HG03520 (cell line): Measurements from ENCODE around the gene OTULIN.
A peak's percentile ranks its signal among the peaks of the same experiment; 100 is the strongest.

Experiments used
- ATAC-seq: cut with Tn5 transposase; IDR thresholded peaks from one replicate; pipeline ENCODE4 v1.9.1; 2021; ENCODE audit warnings: mild to moderate bottlenecking, moderate library complexity; ENCODE audit not compliant: unreplicated experiment

OTULIN gene

GRCh38 chr5:14718778-14719177 is 54.3 kb downstream of the OTULIN start:
- no peak for ATAC-seq

DNA sequence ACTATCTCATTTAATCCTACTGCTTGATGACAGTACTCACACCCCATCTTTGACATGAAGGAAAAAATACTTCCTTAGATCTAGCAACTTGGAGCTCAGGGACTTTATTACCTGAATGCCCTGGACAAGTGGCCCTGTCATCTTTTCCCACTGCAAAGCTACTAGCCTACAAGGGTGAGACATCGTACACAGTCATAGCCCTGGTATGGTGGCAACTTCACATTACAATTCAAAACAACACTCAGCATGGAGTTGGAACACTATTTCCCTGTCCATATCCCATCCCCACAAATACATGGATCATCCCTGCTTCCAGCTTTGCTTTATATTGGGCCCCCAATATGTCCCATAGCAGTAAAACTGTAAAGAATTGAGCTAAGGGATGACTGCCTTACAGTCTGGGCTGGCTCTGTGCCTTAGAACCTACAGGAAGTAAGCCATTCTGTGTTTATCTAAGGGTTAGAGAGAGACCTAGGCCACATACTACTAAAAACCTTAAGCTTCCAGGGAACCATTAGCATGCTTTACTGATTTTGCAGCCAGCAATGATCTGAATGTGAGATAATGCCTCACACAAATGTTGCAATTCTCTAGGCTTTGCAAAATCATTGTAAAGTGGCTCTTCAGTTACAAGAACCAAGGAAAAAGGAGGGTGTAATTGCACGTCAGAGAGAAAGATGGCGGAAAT is 55.9 kb downstream of the OTULIN start:
- no peak for ATAC-seq

GRCh38 chr5:14721990-14722656 is 57.6 kb downstream of the OTULIN start:
- ATAC-seq, result no peak

DNA sequence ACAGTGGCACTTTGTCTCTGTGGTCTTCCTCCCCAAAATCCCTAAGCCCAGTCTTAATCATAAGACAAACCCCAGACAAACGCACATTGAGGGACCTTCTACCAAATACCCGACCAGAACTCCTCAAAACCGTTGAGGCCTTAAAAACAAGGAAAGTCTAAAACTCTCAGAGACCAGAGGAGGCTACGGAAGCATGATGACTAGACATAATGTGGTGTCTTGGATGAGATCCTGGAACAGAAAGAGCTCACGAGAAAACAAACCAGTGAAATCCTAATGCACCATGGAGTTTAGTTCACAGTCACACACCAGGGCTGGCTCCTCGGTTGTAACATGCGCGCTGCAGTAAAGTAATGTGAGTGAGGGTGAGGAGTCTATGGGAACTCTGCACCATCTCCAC is 58.4 kb downstream of the OTULIN start:
- no peak for ATAC-seq

DNA sequence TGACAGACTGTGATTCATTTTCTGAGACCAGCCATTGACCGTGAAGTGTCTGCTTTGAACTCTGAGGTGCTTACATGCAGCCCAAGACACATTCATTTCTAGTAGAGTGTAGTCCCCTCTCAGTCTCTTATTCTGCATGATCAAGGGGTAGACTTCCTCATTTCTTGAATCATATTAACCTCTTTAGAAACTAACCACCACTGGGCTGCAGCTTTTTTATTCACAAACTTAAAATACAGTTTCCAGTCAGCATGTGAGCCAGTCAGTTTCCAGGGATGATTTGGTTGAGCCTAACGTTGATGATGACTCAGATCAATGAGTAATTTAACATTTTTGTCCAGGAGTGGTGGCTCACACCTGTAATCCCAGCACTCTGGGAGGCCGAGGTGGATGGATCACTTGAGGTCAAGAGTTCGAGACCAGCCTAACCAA is 59.2 kb downstream of the OTULIN start:
- ATAC-seq, result peak; percentile 45

DNA sequence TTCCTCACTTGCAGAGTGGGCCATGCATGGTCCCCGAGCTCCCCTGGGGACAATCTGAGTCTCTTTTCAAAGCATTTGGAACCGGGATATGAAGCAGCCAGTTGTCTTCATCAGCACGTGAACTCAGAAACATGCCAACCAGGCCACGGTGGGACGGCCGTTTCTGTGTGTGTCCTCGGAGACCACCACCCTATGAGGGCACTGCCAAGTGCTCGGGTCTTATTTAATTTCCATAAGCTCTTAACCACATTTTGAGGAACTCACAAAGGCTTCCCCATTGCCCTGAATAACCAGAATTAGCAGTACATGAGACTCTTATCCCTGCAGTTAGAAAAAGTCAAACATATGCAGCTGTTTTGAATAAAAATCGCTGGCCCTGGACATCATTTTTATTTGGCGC is 60.1 kb downstream of the OTULIN start:
- ATAC-seq, result no peak

DNA sequence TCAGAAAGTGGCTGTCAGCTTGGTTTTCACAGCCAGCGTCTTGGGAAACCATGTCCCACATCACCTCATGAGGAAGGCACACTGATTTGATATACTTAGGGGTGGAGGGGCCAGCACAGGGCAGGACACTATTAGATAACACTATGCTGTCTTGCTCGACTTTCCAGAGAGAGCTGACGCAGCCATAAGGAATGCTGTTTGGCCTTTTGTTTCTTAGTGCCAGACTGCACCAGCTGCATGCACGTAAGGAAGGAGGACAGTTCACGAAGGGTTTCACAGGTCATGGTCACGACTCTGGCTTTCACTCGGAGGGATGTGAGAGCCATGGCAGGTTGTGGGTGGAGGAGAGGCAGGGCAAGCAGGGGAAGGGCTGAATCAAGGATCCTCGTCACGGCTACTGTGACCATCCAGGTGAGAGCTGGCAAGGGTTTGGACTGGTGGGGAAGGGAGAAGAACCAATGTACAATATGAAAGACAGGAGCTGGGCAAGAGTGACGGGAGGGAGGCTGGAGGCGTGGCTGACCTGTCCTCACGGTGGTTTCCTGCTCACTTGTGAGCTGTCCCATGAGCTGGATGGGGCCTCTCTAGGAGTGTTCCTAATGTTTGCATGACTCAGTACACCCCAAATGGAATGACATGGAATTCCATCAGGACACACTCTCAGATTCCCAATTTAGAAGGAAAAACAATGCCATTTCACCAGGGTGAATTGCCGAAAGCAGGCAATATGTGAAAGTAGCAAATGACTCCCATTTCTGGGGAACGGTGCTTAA is 61.7 kb downstream of the OTULIN start:
- ATAC-seq, result no peak

DNA sequence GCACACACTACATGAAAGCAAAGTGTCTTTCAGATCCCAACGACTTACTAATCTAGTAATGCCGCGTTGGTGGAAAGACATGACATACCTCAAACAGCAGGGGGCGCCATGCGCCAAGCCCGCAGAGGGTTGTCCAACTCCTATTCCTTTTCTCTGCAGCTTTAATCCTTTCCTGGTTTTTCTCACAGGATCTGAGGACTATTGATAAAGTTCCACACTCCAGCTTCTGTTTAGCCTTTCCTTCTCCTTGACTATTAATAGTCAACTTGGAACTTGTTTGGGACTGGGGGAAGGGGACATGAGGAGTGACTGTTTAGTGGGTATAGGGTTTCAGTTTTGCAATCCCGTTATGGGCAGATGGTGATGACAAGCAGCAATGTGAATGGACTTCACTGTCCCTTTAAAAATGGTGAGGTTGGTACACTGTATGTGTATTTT is 62.9 kb downstream of the OTULIN start:
- peak; percentile 64 for ATAC-seq

- ATAC-seq, result no peak
Observed at GRCh38 chr5:14727928-14728458, 63.5 kb downstream of the OTULIN start.

DNA sequence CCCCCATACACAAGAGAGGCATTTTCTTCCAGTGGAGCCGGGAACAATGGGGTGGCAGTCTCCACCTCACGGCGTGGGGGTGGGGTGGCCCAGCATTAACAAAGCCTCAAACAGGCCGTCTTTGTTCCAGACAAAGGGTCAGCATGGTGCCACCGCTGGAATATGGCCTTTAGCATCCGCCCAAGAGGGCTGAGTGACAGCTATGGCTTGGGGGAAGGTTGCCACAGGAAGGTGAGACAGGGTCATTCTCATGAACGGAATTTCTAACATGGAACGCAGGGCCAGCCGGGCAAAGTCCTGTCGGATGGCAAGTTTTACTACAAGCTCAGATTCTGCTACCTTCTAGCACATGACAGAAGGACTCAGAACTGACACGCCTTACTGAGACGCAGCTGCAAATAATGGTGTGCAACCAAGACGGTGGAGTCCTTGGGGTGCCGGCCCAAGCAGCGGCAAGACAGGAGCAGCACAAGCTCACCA is 64.0 kb downstream of the OTULIN start:
- ATAC-seq, result no peak

GRCh38 chr5:14729448-14730385 is 65.2 kb downstream of the OTULIN start:
- ATAC-seq, result no peak

DNA sequence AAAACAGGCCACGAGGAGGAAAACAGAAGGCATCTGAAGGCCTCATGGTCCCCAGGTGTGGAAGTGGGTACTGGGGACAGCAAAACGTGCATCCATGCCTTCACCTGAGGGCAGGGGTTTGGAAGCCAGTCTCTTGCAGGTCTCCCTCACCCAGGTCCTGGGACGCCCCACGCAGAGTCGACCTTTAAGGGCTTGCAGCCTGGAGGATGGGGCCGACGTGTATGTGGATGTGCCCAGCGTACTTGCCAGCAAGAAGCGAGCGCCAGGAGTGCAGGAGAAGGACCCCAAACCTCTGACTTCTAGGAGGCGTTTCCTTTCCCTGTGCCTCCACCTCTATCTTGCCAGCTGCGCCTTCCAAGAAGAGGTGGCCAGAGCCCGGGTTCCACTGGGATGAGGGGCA is 65.9 kb downstream of the OTULIN start:
- ATAC-seq, result no peak

GRCh38 chr5:14730881-14731280 is 66.4 kb downstream of the OTULIN start:
- ATAC-seq, result no peak

DNA sequence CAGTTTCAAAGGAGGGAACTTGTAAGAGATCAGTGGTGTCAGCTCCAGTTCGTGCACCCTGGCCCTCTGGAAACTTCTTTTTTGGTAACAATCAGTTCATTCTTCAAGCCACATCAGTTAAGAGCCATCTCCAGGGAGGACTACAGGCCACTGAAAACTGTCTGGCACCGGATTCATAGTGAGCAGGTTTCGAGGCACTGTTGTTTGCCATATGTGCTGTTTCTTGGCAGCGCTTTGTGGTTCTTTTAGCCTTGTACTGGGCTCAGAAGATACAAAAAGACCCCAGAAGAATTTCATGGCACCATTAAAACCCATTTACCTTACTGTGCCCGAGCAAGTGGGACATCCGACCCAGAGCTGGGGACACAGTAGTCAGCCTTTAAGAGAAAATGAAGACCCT is 68.5 kb downstream of the OTULIN start:
- ATAC-seq, result no peak

- no peak for ATAC-seq
Observed at GRCh38 chr5:14733661-14734060, 69.1 kb downstream of the OTULIN start.

GRCh38 chr5:14734396-14734795 is 69.9 kb downstream of the OTULIN start:
- ATAC-seq, result no peak

- no peak for ATAC-seq
Observed at GRCh38 chr5:14735944-14736343, 71.4 kb downstream of the OTULIN start.

DNA sequence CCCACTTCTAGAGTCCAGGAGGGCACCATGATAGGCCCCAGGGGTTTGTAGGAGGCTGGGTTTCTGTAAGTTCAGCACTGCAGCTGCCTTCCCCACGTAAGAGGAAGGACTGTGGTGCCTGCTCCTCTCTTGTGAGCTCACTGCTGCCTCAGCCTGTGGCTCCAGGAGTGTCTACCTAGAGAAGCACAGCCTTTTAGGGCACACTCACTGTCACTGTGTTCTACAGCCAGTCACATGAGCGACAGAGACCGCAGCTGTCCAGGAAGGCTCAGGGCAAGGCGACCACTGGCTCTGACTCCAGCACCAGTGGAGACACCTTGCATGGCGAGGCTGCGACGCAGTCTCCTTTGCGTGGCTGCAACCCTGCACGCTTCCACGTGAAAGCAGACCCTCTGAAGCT is 72.8 kb downstream of the OTULIN start:
- ATAC-seq, result no peak

- ATAC-seq, result no peak
Observed at GRCh38 chr5:14738050-14738449, 73.5 kb downstream of the OTULIN start.

- no peak for ATAC-seq
Observed at GRCh38 chr5:14739538-14739937, 75.0 kb downstream of the OTULIN start.
